Liver (tissue), 9 donors: ENCODE data around the gene SGSH. TPM values are rescaled to one million over a fixed set of nuclear protein-coding genes. Genes with fewer than 3 reads are reported as not detected.

Experiments
- DNase-seq: peaks from one replicate; pipeline ENCODE4 v3.0.0-alpha.2; 2017; ENCODE audit warnings: low spot score
- H3K27ac ChIP-seq, 2 donors: one replicate each; pipeline ENCODE4 v1.7.0; 2013; ENCODE audit warnings: inconsistent platforms in 2 of 2, low read length in 2 of 2, control low read depth in 1 of 2, low read depth in 1 of 2, mild to moderate bottlenecking in 1 of 2
- H3K27me3 ChIP-seq, 4 donors: one replicate each; pipeline versions ENCODE4 v1.6.1 to v1.7.0; 2013; ENCODE audit warnings: low read length in 3 of 4, inconsistent platforms in 1 of 4, mild to moderate bottlenecking in 1 of 4, moderate library complexity in 1 of 4; ENCODE audit not compliant: control insufficient read depth in 4 of 4, insufficient read depth in 4 of 4
- H3K36me3 ChIP-seq, 4 donors: one replicate each; pipeline versions ENCODE4 v1.6.1 to v1.7.0; 2013; ENCODE audit warnings: low read length in 3 of 4, mild to moderate bottlenecking in 3 of 4, low read depth in 1 of 4, moderate library complexity in 1 of 4; ENCODE audit not compliant: control insufficient read depth in 4 of 4, insufficient read depth in 3 of 4
- H3K4me1 ChIP-seq, 4 donors: one replicate each; pipeline versions ENCODE4 v1.6.1 to v1.7.0; 2013; ENCODE audit warnings: low read length in 3 of 4, mild to moderate bottlenecking in 3 of 4, moderate library complexity in 1 of 4; ENCODE audit not compliant: control insufficient read depth in 4 of 4, insufficient read depth in 4 of 4
- H3K4me3 ChIP-seq, 3 donors: one replicate each; pipeline versions ENCODE4 v1.6.1 to v1.7.0; 2013; ENCODE audit warnings: low read length in 3 of 3, control low read depth in 1 of 3, low read depth in 1 of 3, mild to moderate bottlenecking in 1 of 3
- H3K9ac ChIP-seq, 2 donors: one replicate each; pipeline ENCODE4 v1.7.0; 2013; ENCODE audit warnings: low read length in 2 of 2, mild to moderate bottlenecking in 2 of 2, moderate library complexity in 2 of 2, control low read depth in 1 of 2, low read depth in 1 of 2
- H3K9me3 ChIP-seq, 4 donors: one replicate each; pipeline versions ENCODE4 v1.6.1 to v1.7.0; 2013; ENCODE audit warnings: low read length in 3 of 4; ENCODE audit not compliant: control insufficient read depth in 4 of 4
- ATF3 ChIP-seq: IDR thresholded peaks from 2 replicates; pipeline ENCODE4 v1.6.1; 2016; ENCODE audit warnings: antibody characterized with exemption
- EGR1 ChIP-seq, 2 donors: IDR thresholded peaks; 2 replicates each; pipeline ENCODE4 v1.6.1; 2016 to 2018; ENCODE audit warnings: antibody characterized with exemption in 2 of 2, low read depth in 2 of 2
- FOXA1 ChIP-seq: IDR thresholded peaks from 2 replicates; pipeline ENCODE4 v1.6.1; 2016; ENCODE audit warnings: antibody characterized with exemption
- FOXA2 ChIP-seq: IDR thresholded peaks from 2 replicates; pipeline ENCODE4 v1.6.1; 2016; ENCODE audit warnings: antibody characterized with exemption
- GABPA ChIP-seq, 2 donors: IDR thresholded peaks in 1 of 2; conservative IDR thresholded peaks in 1 of 2; 2 replicates each; pipeline ENCODE4 v1.6.1; 2016; ENCODE audit warnings: antibody characterized with exemption in 2 of 2, mild to moderate bottlenecking in 1 of 2, moderate library complexity in 1 of 2
- HNF4A ChIP-seq, 2 donors: conservative IDR thresholded peaks; 2 replicates each; pipeline ENCODE4 v1.6.1; 2016; ENCODE audit warnings: antibody characterized with exemption in 2 of 2, mild to moderate bottlenecking in 2 of 2
- HNF4G ChIP-seq: IDR thresholded peaks from 2 replicates; pipeline ENCODE4 v1.6.1; 2016; ENCODE audit warnings: antibody characterized with exemption
- JUND ChIP-seq, 2 donors: IDR thresholded peaks; 2 replicates each; pipeline ENCODE4 v1.6.1; 2016; ENCODE audit warnings: antibody characterized with exemption in 2 of 2
- RAD21 ChIP-seq, 2 donors: IDR thresholded peaks; 2 replicates each; pipeline ENCODE4 v1.6.1; 2016; ENCODE audit warnings: antibody characterized with exemption in 2 of 2, mild to moderate bottlenecking in 2 of 2
- REST ChIP-seq: IDR thresholded peaks from 2 replicates; pipeline ENCODE4 v1.6.1; 2016; ENCODE audit warnings: antibody characterized with exemption, mild to moderate bottlenecking
- RXRA ChIP-seq, 2 donors: IDR thresholded peaks; 2 replicates each; pipeline ENCODE4 v1.6.1; 2017 to 2018; ENCODE audit warnings: antibody characterized with exemption in 2 of 2, mild to moderate bottlenecking in 1 of 2
- SP1 ChIP-seq: IDR thresholded peaks from 2 replicates; pipeline ENCODE4 v1.6.1; 2018; ENCODE audit warnings: antibody characterized with exemption, mild to moderate bottlenecking
- TAF1 ChIP-seq: conservative IDR thresholded peaks from 2 replicates; pipeline ENCODE4 v1.6.1; 2016; ENCODE audit warnings: antibody characterized with exemption, mild to moderate bottlenecking
- YY1 ChIP-seq: IDR thresholded peaks from 2 replicates; pipeline ENCODE4 v1.6.1; 2016; ENCODE audit warnings: antibody characterized with exemption, mild to moderate bottlenecking
- ZBTB33 ChIP-seq: IDR thresholded peaks from 2 replicates; pipeline ENCODE4 v1.6.1; 2016; ENCODE audit warnings: antibody characterized with exemption
- WGBS: extraction: QIAGEN DNeasy Blood & Tissue Kit; methylation state at CpG from one replicate; pipeline ENCODE4 v1.1.7; 2013; 5-methylcytosine and 5-hydroxymethylcytosine counted together
- polyA plus RNA-seq, 2 donors: library from polyadenylated mRNA; stranded (reverse) in 1 of 2; unstranded in 1 of 2; fragments of 200-250 nt in 1 of 2; fragments of >200 nt in 1 of 2; fragmentation: Nextera tagmentation in 1 of 2; extraction: Ambion mirVana in 1 of 2; gene quantifications; one replicate each; pipeline versions ENCODE4 v1.2.1 to v1.2.3, GENCODE V29; 2013 to 2015
- total RNA-seq, 2 donors: library from RNA; depleted of rRNA; stranded (reverse); fragments of >200 nt; gene quantifications; one replicate each; pipeline ENCODE4 v1.2.3, GENCODE V29; 2014
- TF ChIP-seq, protein P1 (sequence below): IDR thresholded peaks from 2 replicates; pipeline ENCODE4 v1.6.1; 2016; ENCODE audit warnings: antibody characterized with exemption
- TF ChIP-seq, protein P2 (sequence below): fragments of 150-350 bp; IDR thresholded peaks from 2 replicates; pipeline ENCODE4 v1.5.1; 2017; ENCODE audit warnings: improper control_type of control experiment, low read depth, low read length; ENCODE audit not compliant: missing input control
- donor health status: healthy.
- donor health status: healthy.
- donor health status: healthy.
- donor health status: healthy.
- donor health status: healthy.

SGSH gene
- total and polyA plus RNA-seq, 4 donors, result 5.8 to 19.8 (median 12.9) TPM

DNA sequence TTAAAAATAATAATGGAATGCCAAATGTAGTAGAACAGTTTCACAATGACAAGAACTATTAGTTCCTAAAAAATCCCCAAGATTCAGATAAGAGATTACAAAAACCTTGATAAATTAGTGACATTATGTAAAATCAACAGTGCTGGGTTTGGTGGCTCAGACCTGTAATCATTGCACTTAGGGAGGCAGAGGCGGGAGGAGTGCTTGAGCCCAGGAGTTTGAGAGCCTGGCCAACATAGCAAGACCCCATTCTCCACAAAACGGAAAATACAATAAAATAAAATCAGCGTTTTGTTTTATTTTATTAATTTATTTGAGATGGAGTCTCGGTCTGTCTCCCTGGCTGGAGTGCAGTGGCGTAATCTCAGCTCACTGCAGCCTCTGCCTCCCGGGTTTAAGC, 46.2 kb downstream of the SGSH start:
- WGBS, result 93% methylated on average over 6 of the region's 6 CpGs
- H3K9ac ChIP-seq, result no peak overlapping the region
- TF ChIP-seq FOXA1, result no peak
- TF ChIP-seq YY1, result no peak
- TF ChIP-seq EGR1 (IDR thresholded peaks at IDR 0.05; ENCODE audit: low read depth in 2 of 2), result no peak
- TF ChIP-seq RAD21 (IDR thresholded peaks at IDR 0.05), result no peak
- no peak for TF ChIP-seq REST
- TF ChIP-seq HNF4G, result no peak
- no peak for TF ChIP-seq ZBTB33
- no peak for TF ChIP-seq ATF3
- TF ChIP-seq, protein P1, sequence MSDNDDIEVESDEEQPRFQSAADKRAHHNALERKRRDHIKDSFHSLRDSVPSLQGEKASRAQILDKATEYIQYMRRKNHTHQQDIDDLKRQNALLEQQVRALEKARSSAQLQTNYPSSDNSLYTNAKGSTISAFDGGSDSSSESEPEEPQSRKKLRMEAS, result no peak
- no peak for TF ChIP-seq HNF4A (conservative IDR thresholded peaks at IDR 0.05)
- no peak for TF ChIP-seq TAF1
- TF ChIP-seq RXRA (IDR thresholded peaks at IDR 0.05), result no peak
- TF ChIP-seq FOXA2, result no peak
- TF ChIP-seq SP1, result no peak
- TF ChIP-seq GABPA (IDR thresholded peaks at IDR 0.05 in 1 of 2, conservative IDR thresholded peaks at IDR 0.05 in 1 of 2), result no peak
- TF ChIP-seq JUND (IDR thresholded peaks at IDR 0.05), result no peak
- H3K27ac ChIP-seq, result no peak overlapping the region
- no peak for DNase-seq
- no peaks in the 10 kb centered on the region for H3K36me3 ChIP-seq
- no peak overlapping the region for H3K4me3 ChIP-seq
- no peaks in the 10 kb centered on the region for H3K9me3 ChIP-seq
- no peaks in the 10 kb centered on the region for H3K4me1 ChIP-seq
- H3K27me3 ChIP-seq, result no peaks in the 10 kb centered on the region

- Histone ChIP-seq H3K9me3 (no peaks in the 10 kb centered on the region), H3K4me3 (no peak overlapping the region), H3K9ac (no peak overlapping the region), H3K27me3 (no peaks in the 10 kb centered on the region), H3K4me1 (no peaks in the 10 kb centered on the region), H3K36me3 (no peaks in the 10 kb centered on the region), H3K27ac (no peak overlapping the region)
- WGBS, result 80% methylated on average over 12 of the region's 12 CpGs
- DNase-seq, result no peak
- TF ChIP-seq GABPA (IDR thresholded peaks at IDR 0.05 in 1 of 2, conservative IDR thresholded peaks at IDR 0.05 in 1 of 2) (no peak), ZBTB33 (no peak), YY1 (no peak), JUND (IDR thresholded peaks at IDR 0.05) (no peak), HNF4G (no peak), ATF3 (no peak), TAF1 (no peak), REST (no peak), SP1 (no peak), RXRA (IDR thresholded peaks at IDR 0.05) (no peak), FOXA2 (no peak)
- TF ChIP-seq, protein P2, sequence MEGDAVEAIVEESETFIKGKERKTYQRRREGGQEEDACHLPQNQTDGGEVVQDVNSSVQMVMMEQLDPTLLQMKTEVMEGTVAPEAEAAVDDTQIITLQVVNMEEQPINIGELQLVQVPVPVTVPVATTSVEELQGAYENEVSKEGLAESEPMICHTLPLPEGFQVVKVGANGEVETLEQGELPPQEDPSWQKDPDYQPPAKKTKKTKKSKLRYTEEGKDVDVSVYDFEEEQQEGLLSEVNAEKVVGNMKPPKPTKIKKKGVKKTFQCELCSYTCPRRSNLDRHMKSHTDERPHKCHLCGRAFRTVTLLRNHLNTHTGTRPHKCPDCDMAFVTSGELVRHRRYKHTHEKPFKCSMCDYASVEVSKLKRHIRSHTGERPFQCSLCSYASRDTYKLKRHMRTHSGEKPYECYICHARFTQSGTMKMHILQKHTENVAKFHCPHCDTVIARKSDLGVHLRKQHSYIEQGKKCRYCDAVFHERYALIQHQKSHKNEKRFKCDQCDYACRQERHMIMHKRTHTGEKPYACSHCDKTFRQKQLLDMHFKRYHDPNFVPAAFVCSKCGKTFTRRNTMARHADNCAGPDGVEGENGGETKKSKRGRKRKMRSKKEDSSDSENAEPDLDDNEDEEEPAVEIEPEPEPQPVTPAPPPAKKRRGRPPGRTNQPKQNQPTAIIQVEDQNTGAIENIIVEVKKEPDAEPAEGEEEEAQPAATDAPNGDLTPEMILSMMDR, result no peak
- TF ChIP-seq, protein P1, result no peak
These were observed 47.0 kb downstream of the SGSH start for GRCh38 chr17:80173126-80173525.
